ENCODE measurements around the gene ZFP90.

GRCh38 chr16:68524069-68524820 is 14.8 kb upstream of the ZFP90 start:
- no peak for TF ChIP-seq CTCF (IDR thresholded peaks at IDR 0.05; ENCODE audit: insufficient read depth, low read depth, low read length)
- no peak for TF ChIP-seq EZH2 (IDR thresholded peaks at IDR 0.05; ENCODE audit: insufficient read depth, low read length)
